NCI-H128 (cell line): ENCODE measurements around the gene FAM210B.
A peak's percentile ranks its signal among the peaks of the same experiment; 100 is the strongest.
"Not testable (repeated sequence)": the region's sequence is repeated elsewhere in the genome, so short reads cannot be mapped to it uniquely, and the experiment has no call there.

Experiments
- DNase-seq: peaks from one replicate; lab custom pipeline; 2025; ENCODE audit not compliant: unreplicated experiment; lab: John Stamatoyannopoulos, UW

The FAM210B gene, protein sequence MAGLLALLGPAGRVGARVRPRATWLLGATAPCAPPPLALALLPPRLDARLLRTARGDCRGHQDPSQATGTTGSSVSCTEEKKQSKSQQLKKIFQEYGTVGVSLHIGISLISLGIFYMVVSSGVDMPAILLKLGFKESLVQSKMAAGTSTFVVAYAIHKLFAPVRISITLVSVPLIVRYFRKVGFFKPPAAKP

DNA sequence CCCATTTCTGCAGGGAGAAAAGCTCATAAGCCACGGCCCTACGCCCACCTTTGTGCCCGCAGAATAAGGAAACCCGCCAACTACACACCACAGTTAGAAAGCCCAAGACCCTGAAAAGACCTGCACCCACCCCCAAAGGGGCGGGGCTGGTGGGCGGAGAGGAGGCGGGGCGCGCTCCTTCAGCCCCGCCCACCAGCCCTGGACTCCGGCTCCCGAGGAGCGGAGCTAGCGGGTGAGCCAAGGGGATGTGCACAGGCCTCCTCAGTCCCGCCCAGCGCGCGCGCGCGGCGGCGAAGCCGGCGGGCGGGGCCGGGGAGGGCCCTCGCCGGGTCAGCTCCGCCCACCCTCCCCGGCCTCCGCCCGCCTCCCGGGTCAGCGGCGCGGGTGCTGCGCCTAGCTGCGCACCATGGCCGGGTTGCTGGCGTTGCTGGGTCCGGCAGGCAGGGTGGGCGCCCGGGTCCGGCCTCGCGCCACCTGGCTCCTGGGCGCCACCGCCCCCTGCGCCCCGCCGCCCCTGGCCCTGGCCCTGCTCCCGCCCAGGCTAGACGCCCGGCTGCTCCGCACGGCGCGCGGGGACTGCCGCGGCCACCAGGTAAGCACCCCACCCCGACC lies at the start of gene FAM210B:
Gene FAM210B (plus strand): TSS at position 375 of the 612 bp plus-strand sequence. CDS start 32 bp downstream, at position 407.
- peak; percentile 79 for DNase-seq

DNA sequence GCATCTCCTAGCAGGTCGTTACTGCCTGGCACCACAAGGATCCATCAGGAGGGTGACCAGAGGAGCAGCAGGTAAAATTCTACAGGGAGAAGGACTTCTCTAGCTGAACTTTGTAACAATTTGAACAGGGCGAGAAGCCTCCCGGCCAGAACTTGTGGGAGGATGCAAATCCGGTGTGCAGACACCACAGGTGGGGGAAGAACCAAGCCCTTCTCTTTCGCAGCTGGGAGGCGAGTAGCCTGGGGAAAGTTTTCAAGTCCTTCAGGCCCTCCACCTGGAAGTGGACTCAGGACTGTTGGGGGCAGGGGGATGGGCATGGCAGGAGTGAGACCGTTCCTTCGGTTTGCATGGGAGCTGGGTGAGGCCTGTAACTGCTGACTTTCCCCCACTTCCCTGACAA lies 42.7 kb upstream of the FAM210B start:
- no peak for DNase-seq

DNA sequence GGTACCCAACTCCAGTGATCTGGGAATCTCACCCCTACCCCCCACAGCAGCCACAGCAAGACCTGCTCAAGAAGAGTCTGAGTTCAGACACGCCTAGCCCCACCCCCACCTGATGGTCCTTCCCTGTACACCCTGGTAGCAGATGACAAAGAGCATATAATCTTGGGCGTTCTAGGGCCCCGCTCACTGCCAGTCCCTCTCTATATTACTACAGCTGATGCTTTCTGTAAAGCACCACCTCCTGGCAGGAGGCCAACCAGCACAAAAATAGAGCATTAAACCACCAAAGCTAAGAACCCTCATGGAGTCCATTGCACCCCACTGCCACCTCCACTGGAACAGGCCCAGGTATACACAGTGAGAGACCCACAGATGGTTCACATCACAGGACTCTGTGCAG lies 42.3 kb upstream of the FAM210B start:
- DNase-seq = no peak

DNA sequence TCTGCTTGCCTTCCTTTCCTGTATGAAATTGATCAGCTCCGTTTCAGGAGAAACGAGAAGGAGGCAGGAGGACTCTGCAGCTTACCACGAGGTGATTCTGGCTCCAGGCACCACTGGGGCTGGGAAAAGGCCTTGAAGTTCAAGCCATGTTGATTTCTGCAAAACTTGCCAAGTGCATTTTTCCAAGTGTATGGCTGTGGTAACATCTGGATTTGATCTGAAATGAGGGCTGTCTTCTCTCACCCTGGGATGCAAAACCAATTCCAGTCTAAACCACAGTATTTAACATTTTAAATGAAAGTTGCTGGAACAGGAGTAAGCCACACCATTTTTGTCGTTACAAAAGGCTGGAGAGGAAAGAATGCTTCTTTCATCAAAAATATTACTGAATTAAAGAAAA lies 36.1 kb upstream of the FAM210B start:
- DNase-seq = no peak

DNA sequence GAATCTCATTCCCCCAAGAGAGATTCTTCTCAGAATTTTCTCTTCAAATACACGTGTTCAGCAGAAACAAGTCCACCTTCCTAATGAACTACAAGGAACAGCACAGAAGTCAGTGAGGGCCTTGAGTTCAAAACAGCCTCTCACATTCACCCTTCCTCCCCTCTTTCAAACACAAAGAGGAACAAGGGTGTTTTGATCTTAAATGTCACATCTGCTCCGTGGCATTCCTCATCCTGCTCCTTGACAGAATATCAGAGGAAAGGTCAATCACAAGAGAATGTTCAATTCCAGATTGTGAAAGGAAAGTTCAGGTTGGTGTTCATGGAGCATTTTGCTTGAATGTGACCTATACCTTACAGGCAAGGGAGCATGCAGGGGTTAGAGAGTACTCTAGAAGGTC lies 35.6 kb upstream of the FAM210B start:
- DNase-seq = no peak

DNA sequence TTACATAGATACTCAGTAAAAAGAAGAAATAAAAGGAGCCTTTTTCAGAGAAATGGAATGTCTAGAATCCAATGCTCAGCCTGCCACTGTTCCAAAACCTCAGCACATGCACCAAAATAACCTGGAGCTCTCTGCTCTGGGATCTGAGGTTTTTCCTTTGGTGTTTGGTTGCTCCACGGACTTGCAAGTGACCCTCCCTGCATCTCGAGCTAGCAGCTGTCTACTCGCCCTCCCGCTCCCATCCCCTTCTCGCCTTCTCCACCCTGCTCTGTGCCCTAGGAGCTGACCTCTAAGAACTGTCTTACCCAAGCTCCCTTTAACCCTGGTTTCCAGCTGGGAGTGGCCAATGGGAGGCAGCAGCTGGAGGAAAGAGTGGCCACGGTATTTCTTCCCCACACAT lies 35.1 kb upstream of the FAM210B start:
- DNase-seq = no peak

DNA sequence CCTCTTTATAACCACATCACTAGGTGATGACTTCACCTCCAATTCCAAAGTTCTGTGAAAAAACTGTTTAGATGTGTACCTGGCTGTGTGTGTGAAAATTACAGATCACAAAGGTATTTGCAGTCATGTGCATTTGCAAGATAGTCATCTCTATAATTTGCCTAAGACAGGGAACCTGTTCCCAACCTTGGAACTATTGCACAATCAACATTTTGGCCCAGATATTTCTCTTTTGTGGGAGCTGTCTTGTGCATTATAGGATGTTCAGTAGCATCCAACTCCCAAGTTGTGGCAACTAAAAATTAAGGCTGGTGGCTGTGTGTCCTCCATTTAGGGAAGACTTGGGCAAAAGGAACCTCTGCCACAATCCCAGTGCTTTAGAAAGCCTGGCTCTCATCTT lies 34.0 kb upstream of the FAM210B start:
- no peak for DNase-seq

DNA sequence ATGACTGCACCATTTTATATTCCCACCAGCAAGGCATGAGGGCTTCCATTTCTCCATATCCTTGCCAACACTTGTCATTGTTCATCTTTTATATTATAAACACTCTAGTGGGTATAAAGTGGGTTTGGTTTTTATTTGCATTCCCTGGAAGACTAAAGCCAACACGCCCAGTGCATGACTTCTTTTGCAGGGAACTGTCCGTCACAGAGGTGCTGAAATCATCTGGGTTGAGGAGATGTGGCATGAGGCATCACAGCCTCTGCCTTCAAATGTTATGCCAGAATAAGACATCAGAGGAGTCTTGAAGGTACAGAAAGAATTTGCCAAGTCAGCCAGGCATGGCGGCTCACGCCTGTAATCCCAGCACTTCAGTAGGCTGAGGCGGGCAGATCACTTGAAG lies 29.9 kb upstream of the FAM210B start:
- no peak for DNase-seq

DNA sequence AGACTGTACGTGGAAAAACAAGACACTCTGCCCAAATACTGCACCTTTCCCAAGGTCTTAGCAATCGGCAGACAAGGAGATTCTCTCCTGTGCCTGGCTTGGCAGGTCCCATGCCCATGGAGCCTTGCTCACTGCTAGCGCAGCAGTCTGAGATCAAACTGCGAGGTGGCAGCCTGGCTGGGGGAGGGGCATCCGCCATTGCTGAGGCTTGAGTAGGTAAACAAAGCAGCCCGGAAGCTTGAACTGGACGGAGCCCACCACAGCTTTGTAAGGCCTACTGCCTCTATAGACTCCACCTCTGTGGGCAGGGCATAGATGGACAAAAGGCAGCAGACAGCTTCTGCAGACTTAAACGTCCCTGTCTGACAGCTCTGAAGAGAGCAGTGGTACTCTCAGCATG lies 22.1 kb upstream of the FAM210B start:
- not testable (repeated sequence) for DNase-seq

DNA sequence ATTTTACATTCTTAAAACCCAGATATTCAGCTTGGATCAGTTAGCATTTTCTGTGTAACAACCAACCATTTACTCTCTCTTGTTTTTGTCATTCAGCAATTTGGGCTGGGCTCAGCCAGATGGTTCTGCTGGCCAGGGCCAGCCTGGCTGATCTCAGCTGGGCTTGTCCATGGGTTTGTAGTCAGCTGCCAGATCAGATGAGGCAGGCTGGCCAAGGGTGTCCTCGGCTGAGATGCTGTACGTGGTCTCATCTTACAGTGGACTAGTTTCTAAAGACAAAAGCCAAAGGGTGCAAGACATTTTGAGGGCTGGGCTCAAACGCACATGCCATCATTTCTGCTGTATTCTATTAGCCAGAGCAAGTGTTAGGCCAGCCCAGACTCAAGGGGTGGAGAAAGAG lies 16.0 kb upstream of the FAM210B start:
- DNase-seq = no peak

DNA sequence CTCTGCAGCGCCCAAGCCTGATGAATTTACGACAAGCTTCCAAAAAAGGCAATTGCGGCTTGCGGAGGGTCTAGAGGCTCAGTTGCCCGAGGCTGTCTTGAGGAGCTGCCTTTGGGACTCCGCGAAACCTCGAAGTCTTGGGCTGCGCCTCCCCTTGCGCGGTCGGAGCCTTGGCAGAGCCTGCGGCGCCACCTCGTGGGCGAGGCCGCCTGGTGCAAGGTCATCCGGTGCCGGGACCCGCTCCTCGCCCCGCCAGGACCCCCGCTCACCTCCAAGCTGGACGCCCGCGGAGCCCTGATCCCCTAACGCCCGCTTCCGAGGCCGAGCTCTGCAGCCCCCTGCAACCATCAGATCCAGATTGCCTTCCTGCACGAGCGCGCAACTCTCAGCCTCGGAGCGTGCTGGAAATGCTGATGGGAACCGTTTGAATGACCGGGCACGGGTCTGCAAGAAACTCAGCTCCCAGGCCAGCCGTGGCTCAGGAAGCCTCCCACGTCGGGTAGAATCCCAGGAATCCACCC lies 14.9 kb upstream of the FAM210B start:
- no peak for DNase-seq

DNA sequence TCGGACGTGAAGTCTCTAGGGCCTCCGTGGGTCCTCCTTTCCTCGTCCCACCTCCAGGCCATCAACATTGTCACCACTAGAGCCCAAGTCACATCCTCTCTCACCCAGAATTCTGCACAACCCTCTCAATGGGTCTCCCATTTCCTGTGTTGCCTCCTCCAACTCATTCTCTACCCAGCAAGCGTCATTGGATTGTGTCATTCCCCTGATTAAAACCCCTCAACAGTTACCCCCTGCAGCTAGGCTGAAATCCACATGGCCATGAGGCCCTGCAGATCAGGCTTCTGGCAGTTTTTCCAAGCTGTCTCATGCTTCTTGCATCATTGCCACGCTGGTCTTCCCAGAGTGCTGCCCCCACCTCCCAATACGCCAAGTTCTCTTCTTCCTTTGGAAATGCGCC lies 12.9 kb upstream of the FAM210B start:
- no peak for DNase-seq

DNA sequence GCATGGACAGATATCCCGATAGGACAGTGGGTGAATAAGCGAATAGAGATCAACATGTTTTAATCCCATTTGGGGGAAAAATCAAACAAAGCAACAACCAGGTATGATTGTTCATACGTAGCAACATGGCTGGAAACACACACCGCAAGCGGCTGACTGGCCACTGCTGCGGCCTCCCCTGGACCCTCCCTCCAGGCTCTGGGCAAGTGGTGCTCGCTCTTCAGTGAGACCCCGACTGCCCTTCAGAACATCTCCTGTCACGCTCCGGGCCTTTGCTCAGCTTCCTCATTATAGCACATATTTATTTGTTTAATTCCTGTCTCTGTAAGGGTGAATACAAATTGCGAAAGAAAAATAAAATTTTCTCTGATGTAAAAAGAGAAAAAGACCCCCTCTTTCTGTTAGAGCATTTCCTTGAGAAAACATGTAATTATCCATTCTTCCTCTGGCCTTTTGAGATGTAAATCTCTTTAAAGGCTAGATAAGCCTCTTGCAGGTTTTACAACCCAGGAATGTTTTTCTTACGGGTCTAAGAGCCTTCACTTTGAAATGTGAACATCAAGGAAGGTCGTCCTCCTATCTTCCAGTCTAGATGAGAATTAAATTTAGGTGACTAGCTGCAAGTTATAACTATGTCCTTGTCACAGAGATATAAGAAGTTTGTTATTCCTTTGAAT lies 11.0 kb upstream of the FAM210B start:
- DNase-seq = no peak

DNA sequence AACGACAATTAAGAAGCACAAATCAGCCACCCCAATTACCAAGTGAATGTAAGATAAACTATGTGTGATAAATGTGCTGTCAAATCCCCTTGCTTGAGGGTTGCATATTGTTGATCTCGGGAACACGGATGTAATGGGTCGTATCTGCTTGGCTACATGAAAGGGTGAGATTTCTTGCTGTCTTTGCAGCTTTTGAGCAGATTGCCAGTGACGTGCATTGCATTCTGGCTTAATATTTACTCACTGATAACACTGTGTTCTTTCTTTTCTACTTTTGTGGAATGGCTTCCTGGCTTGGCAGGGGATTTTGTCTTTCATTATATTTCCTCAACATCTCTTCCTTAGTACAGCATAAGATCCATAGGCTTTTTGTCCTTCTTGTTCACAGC lies 10.5 kb upstream of the FAM210B start:
- DNase-seq = no peak

DNA sequence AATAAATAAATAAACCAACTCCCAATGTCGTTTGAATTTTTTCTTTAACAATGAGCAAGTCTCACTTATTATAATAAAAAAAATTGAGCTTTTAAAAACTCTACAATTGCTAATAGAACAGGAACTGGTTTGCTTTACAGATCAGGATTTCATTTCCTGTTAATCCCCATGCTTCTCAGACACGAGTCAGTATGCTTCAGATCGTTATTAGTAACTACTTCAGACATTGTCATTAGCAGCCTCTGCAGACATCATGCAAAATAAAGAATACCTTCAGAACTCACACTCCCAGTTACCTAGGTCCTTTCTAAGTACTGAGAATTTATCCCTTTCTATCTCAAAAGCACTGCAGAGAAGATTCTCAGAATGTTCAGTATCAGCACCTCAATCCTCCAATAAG lies 10.0 kb upstream of the FAM210B start:
- no peak for DNase-seq

DNA sequence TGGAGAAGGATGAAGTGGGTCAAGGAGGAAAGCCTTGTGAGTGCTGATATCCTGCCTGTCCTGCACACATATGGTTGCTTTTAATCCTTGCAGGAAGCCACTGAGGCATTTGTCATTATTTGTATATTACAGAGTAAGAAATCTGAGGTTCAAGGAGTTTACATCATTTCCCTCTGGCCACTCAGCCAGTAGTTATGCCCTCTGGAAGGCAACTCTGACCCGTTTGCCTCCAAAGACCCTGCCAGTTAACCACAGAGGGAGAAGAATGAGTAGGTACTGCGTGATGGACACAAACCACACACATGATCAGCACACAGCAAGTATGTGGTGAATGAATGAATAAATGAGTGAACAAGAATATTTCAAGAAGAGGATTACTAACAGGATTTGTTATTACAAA lies 7.9 kb upstream of the FAM210B start:
- DNase-seq = no peak

DNA sequence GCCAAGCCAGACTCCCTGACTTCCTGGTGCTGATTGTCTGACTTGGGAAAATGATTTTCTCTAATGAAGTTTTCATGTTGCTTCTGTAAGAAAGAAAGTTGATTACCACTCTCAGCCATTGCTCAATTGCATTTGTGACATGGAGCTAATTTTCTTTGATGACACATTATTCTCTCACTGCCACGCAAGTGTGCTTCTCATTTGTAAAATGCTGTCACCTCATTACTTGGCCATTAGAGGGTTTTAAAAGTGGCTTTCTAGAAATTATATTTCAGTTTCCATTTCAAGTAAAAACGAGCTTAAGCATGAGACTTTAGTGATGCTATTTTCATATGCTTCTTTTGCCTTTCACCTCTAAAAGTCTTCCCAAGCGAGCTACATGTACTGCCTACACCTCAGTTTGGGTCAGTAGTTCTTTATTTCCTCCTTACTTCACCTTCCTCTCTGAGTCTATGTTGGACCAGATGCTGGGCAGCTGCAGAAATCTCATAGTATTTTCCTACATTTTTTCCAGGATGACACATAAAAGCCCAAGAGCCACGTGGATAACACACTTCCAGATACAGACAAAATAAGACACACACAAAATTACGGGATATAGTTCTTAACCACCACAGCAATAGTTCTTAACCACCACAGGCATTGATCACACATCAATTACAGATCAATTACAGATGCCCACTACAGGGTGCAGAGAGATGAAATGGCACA lies 6.3 kb upstream of the FAM210B start:
- no peak for DNase-seq

DNA sequence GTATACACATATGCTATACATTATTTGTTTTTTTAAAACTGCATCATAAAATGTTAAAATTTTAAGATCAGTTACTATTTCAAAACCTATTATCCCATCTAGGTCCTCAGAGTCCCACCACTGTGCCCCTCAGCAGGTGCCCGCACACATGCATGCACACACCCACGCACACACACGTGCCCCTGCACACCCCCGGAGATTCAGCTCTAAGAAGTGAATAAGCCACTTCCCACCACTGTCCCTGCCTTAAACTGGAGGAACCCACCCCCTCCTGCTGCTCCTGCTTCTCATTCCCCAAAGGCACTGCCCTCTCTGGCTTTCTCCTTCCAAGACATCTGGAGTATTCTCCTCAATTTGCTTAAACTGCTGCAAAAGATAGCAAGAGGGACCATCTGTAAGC lies 5.4 kb upstream of the FAM210B start:
- DNase-seq = no peak

DNA sequence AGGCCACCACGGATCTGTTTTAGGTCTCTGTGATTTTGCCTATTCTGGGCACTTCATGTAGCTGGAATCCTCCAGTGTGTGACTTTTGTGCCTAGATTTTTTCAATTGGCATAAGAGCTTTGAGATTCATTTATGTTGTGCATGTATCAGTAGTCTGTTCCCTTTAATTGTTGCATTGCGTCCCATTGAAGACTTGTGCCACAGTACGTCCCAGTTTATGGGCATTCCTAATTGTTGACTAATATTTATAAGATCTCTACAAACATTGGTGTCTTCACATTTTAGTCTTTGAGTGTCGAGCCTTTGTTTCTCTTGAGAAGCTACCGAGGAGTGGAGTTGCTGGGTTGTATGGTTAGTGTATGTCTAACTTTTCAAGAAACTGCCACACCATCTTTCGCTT lies 704 bp upstream of the FAM210B start:
- no peak for DNase-seq

DNA sequence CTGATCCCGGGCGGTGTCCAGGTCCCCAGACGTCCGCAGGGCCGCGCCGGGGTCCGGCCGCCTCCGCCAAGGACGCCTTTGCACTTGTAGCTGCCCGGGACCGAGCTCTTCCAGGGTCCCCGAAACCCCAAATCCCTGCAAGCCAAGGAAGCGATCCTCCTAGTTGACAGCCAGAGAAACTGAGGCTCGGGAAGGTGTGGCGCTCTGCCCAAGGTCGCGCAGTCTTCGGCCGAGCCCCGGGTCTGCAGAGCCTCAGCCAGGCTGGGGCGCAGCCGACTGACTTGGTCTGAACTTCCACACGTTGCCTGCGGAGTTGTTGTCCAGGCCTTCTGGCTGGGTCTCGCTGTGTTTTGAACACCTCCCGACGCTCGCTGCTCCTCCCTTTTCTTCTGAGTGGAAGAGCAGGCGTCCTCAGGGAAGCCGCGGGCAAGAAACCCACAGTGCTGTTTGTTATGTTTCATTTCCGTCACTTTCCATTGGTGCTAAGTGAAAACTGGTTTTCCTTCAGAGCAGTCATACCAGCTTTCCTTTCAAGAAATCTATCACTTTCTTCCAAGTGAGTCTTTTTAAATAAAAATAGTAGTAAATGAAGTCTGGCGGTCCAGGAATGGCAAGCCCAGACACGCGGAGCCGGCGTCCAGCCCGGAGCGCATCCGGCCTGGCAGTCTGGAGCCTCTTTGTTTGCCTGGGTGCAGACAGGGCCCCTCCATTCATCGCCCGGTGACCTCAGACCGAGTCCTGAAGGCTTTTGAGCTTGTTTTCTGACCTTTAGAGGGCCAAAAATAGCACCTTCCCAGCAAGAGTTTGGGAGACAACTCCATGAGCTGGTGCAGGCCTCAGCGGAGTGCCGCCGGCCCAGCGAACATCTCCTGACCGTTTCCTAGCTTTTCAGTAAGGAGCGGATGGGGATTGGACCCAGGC lies 698 bp downstream of the FAM210B start:
- peak; percentile 20 for DNase-seq
